Skin of body (tissue), 2 donors: ENCODE data around the gene AGPS. TPM values are rescaled to one million over a fixed set of nuclear protein-coding genes. Genes with fewer than 3 reads are reported as not detected.
A peak's percentile ranks its signal among the peaks of the same experiment; 100 is the strongest.
"Not testable (repeated sequence)": the region's sequence is repeated elsewhere in the genome, so short reads cannot be mapped to it uniquely, and the experiment has no call there.

ENCODE experiments used
- DNase-seq: peaks from one replicate; lab custom pipeline; 2025; lab: John Stamatoyannopoulos, UW
- total RNA-seq: library from RNA; depleted of rRNA; stranded (reverse); fragments of >200 nt; gene quantifications from one replicate; pipeline ENCODE4 v1.2.3, GENCODE V29; 2014

AGPS gene
- total RNA-seq = 29.6 TPM

GRCh38 chr2:177392373-177393202, at the start of gene AGPS:
TSS of gene AGPS (plus strand) at chr2:177392773. CDS start at chr2:177392790, 17 bp downstream.
- peak; percentile 42 for DNase-seq

- no peak for DNase-seq
Measured at GRCh38 chr2:177343773-177344172, 48.8 kb upstream of the AGPS start.

GRCh38 chr2:177344316-177344715, 48.3 kb upstream of the AGPS start:
- DNase-seq = no peak

- DNase-seq = no peak
Measured at GRCh38 chr2:177346192-177346591, 46.4 kb upstream of the AGPS start.

- no peak for DNase-seq
Measured at GRCh38 chr2:177347570-177347969, 45.0 kb upstream of the AGPS start.

GRCh38 chr2:177348118-177348654, 44.4 kb upstream of the AGPS start:
- DNase-seq = no peak

- DNase-seq = peak; percentile 4
Measured at GRCh38 chr2:177348733-177349693, 43.6 kb upstream of the AGPS start.

GRCh38 chr2:177350624-177351023, 41.9 kb upstream of the AGPS start:
- DNase-seq = not testable (repeated sequence)

- not testable (repeated sequence) for DNase-seq
Measured at GRCh38 chr2:177351121-177351520, 41.5 kb upstream of the AGPS start.

GRCh38 chr2:177352441-177353186, 40.0 kb upstream of the AGPS start:
- peak; percentile 27 for DNase-seq

GRCh38 chr2:177353187-177353478, 39.4 kb upstream of the AGPS start:
- peak; percentile 55 for DNase-seq

- DNase-seq = not testable (repeated sequence)
Measured at GRCh38 chr2:177354541-177354940, 38.0 kb upstream of the AGPS start.

- no peak for DNase-seq
Measured at GRCh38 chr2:177355874-177356273, 36.7 kb upstream of the AGPS start.

GRCh38 chr2:177359836-177360595, 32.6 kb upstream of the AGPS start:
- DNase-seq = no peak

GRCh38 chr2:177362499-177362898, 30.1 kb upstream of the AGPS start:
- no peak for DNase-seq

GRCh38 chr2:177363332-177363731, 29.2 kb upstream of the AGPS start:
- no peak for DNase-seq

GRCh38 chr2:177365764-177366163, 26.8 kb upstream of the AGPS start:
- DNase-seq = not testable (repeated sequence)

- not testable (repeated sequence) for DNase-seq
Measured at GRCh38 chr2:177368023-177368422, 24.6 kb upstream of the AGPS start.

- no peak for DNase-seq
Measured at GRCh38 chr2:177379354-177379753, 13.2 kb upstream of the AGPS start.

- no peak for DNase-seq
Measured at GRCh38 chr2:177380181-177380580, 12.4 kb upstream of the AGPS start.

- no peak for DNase-seq
Measured at GRCh38 chr2:177383935-177384334, 8.6 kb upstream of the AGPS start.
